Thymus (tissue), 11 donors: Measurements from ENCODE around the gene RMI2. TPM values are rescaled to one million over a fixed set of nuclear protein-coding genes. Genes with fewer than 3 reads are reported as not detected.

Experiments used
- DNase-seq, 9 donors: peaks; one replicate each; pipeline ENCODE4 v3.0.0-alpha.2; 2013; ENCODE audit warnings: low spot score in 9 of 9, low read depth in 6 of 9, missing footprints in 1 of 9
- H3K27ac ChIP-seq, 2 donors: one replicate each; pipeline ENCODE4 v1.5.1; 2013; ENCODE audit warnings: control low read depth in 1 of 2, low read depth in 1 of 2, low read length in 1 of 2, mild to moderate bottlenecking in 1 of 2, moderate library complexity in 1 of 2
- H3K27me3 ChIP-seq, 2 donors: one replicate each; pipeline ENCODE4 v1.5.1; 2013; ENCODE audit warnings: low read length in 1 of 2; ENCODE audit not compliant: control insufficient read depth in 2 of 2, insufficient read depth in 1 of 2
- H3K36me3 ChIP-seq, 2 donors: one replicate each; pipeline ENCODE4 v1.5.1; 2013; ENCODE audit warnings: low read length in 1 of 2, mild to moderate bottlenecking in 1 of 2, moderate library complexity in 1 of 2; ENCODE audit not compliant: control insufficient read depth in 2 of 2, insufficient read depth in 2 of 2
- H3K4me1 ChIP-seq, 2 donors: one replicate each; pipeline ENCODE4 v1.5.1; 2013; ENCODE audit warnings: low read length in 2 of 2; ENCODE audit not compliant: control insufficient read depth in 2 of 2, insufficient read depth in 2 of 2
- H3K4me3 ChIP-seq, 2 donors: one replicate each; pipeline ENCODE4 v1.5.1; 2013; ENCODE audit warnings: low read length in 2 of 2, control low read depth in 1 of 2, mild to moderate bottlenecking in 1 of 2
- H3K9me3 ChIP-seq, 2 donors: one replicate each; pipeline ENCODE4 v1.5.1; 2013; ENCODE audit warnings: low read length in 1 of 2, mild to moderate bottlenecking in 1 of 2; ENCODE audit not compliant: control insufficient read depth in 2 of 2, insufficient read depth in 1 of 2
- WGBS: extraction: QIAGEN DNeasy Blood & Tissue Kit; methylation state at CpG from one replicate; pipeline ENCODE4 v1.1.7; 2013; 5-methylcytosine and 5-hydroxymethylcytosine counted together
- polyA plus RNA-seq: library from polyadenylated mRNA; stranded (reverse); fragments of 200-250 nt; gene quantifications from one replicate; pipeline ENCODE4 v1.2.3, GENCODE V29; 2013
- total RNA-seq: library from RNA; stranded (reverse); fragments of 120-200 nt; gene quantifications from one replicate; pipeline ENCODE4 v1.2.4, GENCODE V29; 2013
- donor health status: healthy.

The RMI2 gene
- total and polyA plus RNA-seq, 2 donors: 15.6 to 29.2 TPM

GRCh38 chr16:11391576-11391975, 46.3 kb downstream of the RMI2 start:
- no peaks in the 10 kb centered on the region for H3K36me3 ChIP-seq
- no peaks in the 10 kb centered on the region for H3K9me3 ChIP-seq
- no peaks in the 10 kb centered on the region for H3K27me3 ChIP-seq
- peaks cover 0 to 31% of the 10 kb centered on the region in 2 donors for H3K4me1 ChIP-seq
- no peak overlapping the region for H3K4me3 ChIP-seq
- no peak for DNase-seq
- H3K27ac ChIP-seq: no peak overlapping the region
- 96% methylated on average over 12 of the region's 12 CpGs for WGBS

GRCh38 chr16:11392041-11392581, 46.9 kb downstream of the RMI2 start:
- no peaks in the 10 kb centered on the region for H3K9me3 ChIP-seq
- no peaks in the 10 kb centered on the region for H3K27me3 ChIP-seq
- DNase-seq: no peak
- no peak overlapping the region for H3K27ac ChIP-seq
- H3K36me3 ChIP-seq: no peaks in the 10 kb centered on the region
- no peak overlapping the region for H3K4me3 ChIP-seq
- H3K4me1 ChIP-seq: peaks cover 0 to 26% of the 10 kb centered on the region in 2 donors
- 91% methylated on average over 19 of the region's 19 CpGs for WGBS

- Histone ChIP-seq H3K36me3 (no peaks in the 10 kb centered on the region), H3K4me3 (no peak overlapping the region), H3K27ac (no peak overlapping the region), H3K27me3 (no peaks in the 10 kb centered on the region), H3K4me1 (peaks cover 0 to 14% of the 10 kb centered on the region in 2 donors), H3K9me3 (no peaks in the 10 kb centered on the region)
- 96% methylated on average over 11 of the region's 11 CpGs for WGBS
- DNase-seq: no peak
Measured at GRCh38 chr16:11393366-11393765, 48.1 kb downstream of the RMI2 start.

- Histone ChIP-seq H3K27me3 (no peaks in the 10 kb centered on the region), H3K36me3 (no peaks in the 10 kb centered on the region), H3K4me1 (peaks cover 0 to 12% of the 10 kb centered on the region in 2 donors), H3K9me3 (no peaks in the 10 kb centered on the region), H3K4me3 (no peak overlapping the region), H3K27ac (no peak overlapping the region)
- DNase-seq: no peak
- 97% methylated on average over 10 of the region's 10 CpGs for WGBS
Measured at GRCh38 chr16:11393861-11394592, 48.8 kb downstream of the RMI2 start.

GRCh38 chr16:11394593-11394960, 49.3 kb downstream of the RMI2 start:
- no peaks in the 10 kb centered on the region for H3K36me3 ChIP-seq
- peaks cover 0 to 12% of the 10 kb centered on the region in 2 donors for H3K4me1 ChIP-seq
- H3K9me3 ChIP-seq: no peaks in the 10 kb centered on the region
- no peak overlapping the region for H3K27ac ChIP-seq
- no peak overlapping the region for H3K4me3 ChIP-seq
- no peak for DNase-seq
- H3K27me3 ChIP-seq: peaks cover 0 to 3% of the 10 kb centered on the region in 2 donors
- 88% methylated on average over 3 of the region's 3 CpGs for WGBS

GRCh38 chr16:11395008-11395948, 50.0 kb downstream of the RMI2 start:
- 87% methylated on average over 22 of the region's 22 CpGs for WGBS
- DNase-seq: no peak
- Histone ChIP-seq H3K27ac (no peak overlapping the region), H3K9me3 (no peaks in the 10 kb centered on the region), H3K36me3 (no peaks in the 10 kb centered on the region), H3K4me1 (peaks cover 0 to 12% of the 10 kb centered on the region in 2 donors), H3K4me3 (no peak overlapping the region), H3K27me3 (peaks cover 0 to 3% of the 10 kb centered on the region in 2 donors)

GRCh38 chr16:11395949-11396240, 50.6 kb downstream of the RMI2 start:
- no peaks in the 10 kb centered on the region for H3K36me3 ChIP-seq
- no peaks in the 10 kb centered on the region for H3K9me3 ChIP-seq
- no peak for DNase-seq
- H3K4me3 ChIP-seq: no peak overlapping the region
- peaks cover 0 to 9% of the 10 kb centered on the region in 2 donors for H3K4me1 ChIP-seq
- 48% methylated on average over 3 of the region's 3 CpGs for WGBS
- H3K27me3 ChIP-seq: peaks cover 0 to 3% of the 10 kb centered on the region in 2 donors
- H3K27ac ChIP-seq: no peak overlapping the region

- no peak overlapping the region for H3K27ac ChIP-seq
- peaks cover 0 to 8% of the 10 kb centered on the region in 2 donors for H3K4me1 ChIP-seq
- peaks cover 0 to 3% of the 10 kb centered on the region in 2 donors for H3K27me3 ChIP-seq
- 50% methylated on average over 24 of the region's 24 CpGs for WGBS
- DNase-seq: peak in 6 of 9 donors; percentile 18 to 64 (median 44)
- H3K36me3 ChIP-seq: no peaks in the 10 kb centered on the region
- no peak overlapping the region for H3K4me3 ChIP-seq
- no peaks in the 10 kb centered on the region for H3K9me3 ChIP-seq
Measured at GRCh38 chr16:11396241-11397048, 51.2 kb downstream of the RMI2 start.
